ENCODE data around the gene MGME1.

- TF ChIP-seq CTCF (IDR thresholded peaks at IDR 0.05) (no peak), POLR2AphosphoS5 (IDR thresholded peaks at IDR 0.05) (no peak)
Measured at GRCh38 chr20:17998446-17998845, 29.6 kb downstream of the MGME1 start.

Data from sigmoid colon (tissue), 4 donors.